ENCODE measurements around the gene TUBGCP5. TPM values are rescaled to one million over a fixed set of nuclear protein-coding genes. Genes with fewer than 3 reads are reported as not detected.

Gene TUBGCP5
- polyA plus RNA-seq, 1 experiment: 10.9 TPM

DNA sequence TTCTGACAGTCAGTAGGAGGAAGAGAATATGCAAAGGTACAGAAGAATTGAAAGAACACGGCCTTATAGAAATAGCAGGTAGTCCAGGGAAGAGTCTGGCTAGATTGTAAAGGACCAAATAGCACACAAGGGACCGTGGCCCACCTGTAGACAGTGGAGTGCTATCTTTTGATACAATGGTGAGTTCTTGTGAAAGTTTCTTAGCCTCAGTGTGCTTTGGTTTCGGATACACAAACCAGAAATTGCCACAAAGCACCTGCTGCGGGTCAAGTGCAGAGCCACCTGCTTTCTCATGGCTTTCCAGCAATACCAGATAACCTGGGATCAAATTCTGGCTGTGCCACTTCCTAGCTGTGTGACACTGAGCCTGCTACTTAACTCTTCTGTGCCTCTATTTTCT, 36.6 kb upstream of the TUBGCP5 start:
- POLR2A ChIA-PET: no interaction called here
- CTCF ChIA-PET: no interaction called here

DNA sequence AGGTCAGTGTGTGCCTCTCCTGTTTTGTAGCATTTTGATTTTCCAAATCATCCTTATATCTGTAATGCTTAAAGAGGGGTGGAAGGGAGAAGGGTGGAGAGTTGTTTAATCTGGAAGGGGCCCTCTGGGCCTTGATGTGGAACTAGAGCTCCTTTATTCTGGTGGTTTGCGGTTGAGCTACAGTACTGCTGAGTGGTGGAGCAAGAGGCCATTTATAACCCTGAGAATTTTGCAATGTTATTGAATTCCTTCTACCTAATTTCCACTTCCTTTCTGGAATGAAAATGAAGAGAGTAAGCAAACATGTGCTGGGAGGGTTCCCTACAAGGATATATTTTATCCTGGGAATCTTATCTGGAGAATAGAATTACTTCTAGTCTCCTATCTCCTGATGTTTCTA, 35.3 kb upstream of the TUBGCP5 start:
- Histone ChIP-seq H3K27me3 (ENCODE audit: control insufficient read depth, insufficient read depth, low read length) (peaks cover 1% of the 10 kb centered on the region; the same call in 1 of the 2 replicates), H3K4me3 (ENCODE audit: low read depth, low read length) (no peak overlapping the region), H3K36me3 (ENCODE audit: control insufficient read depth, insufficient read depth, low read length) (no peaks in the 10 kb centered on the region)
- POLR2A ChIA-PET: no interaction called here
- no peak for TF ChIP-seq CTCF (IDR thresholded peaks at IDR 0.05; ENCODE audit: insufficient read depth, low read depth, low read length)
- no peak for DNase-seq (ENCODE audit: low read depth)
- CTCF ChIA-PET: no interaction called here

More for the DNA sequence above, 36.6 kb upstream of the TUBGCP5 start:
- H3K27me3 ChIP-seq (ENCODE audit: control insufficient read depth, insufficient read depth, low read length): peaks cover 1% of the 10 kb centered on the region; the same call in 1 of the 2 replicates
- no peaks in the 10 kb centered on the region for H3K36me3 ChIP-seq (ENCODE audit: control insufficient read depth, insufficient read depth, low read length)
- no peak overlapping the region for H3K4me3 ChIP-seq (ENCODE audit: low read depth, low read length)
- DNase-seq (ENCODE audit: low read depth): no peak
- no peak for TF ChIP-seq CTCF (IDR thresholded peaks at IDR 0.05; ENCODE audit: insufficient read depth, low read depth, low read length)

- ChIA-PET POLR2A (no interaction called here), CTCF (interaction anchor here (0.8 kb wide), 1 partner anchor 17 kb away, joined by 3 read pairs; no protein-coding TSS in a partner anchor)
- no peaks in the 10 kb centered on the region for H3K36me3 ChIP-seq (ENCODE audit: control insufficient read depth, insufficient read depth, low read length)
- no peak for DNase-seq (ENCODE audit: low read depth)
- H3K4me3 ChIP-seq (ENCODE audit: low read depth, low read length): no peak overlapping the region
- H3K27me3 ChIP-seq (ENCODE audit: control insufficient read depth, insufficient read depth, low read length): peaks cover 1% of the 10 kb centered on the region; the same call in 1 of the 2 replicates
- no peak for TF ChIP-seq CTCF (IDR thresholded peaks at IDR 0.05; ENCODE audit: insufficient read depth, low read depth, low read length)
Observed at GRCh38 chr15:23073890-23074646, 34.7 kb upstream of the TUBGCP5 start.

DNA sequence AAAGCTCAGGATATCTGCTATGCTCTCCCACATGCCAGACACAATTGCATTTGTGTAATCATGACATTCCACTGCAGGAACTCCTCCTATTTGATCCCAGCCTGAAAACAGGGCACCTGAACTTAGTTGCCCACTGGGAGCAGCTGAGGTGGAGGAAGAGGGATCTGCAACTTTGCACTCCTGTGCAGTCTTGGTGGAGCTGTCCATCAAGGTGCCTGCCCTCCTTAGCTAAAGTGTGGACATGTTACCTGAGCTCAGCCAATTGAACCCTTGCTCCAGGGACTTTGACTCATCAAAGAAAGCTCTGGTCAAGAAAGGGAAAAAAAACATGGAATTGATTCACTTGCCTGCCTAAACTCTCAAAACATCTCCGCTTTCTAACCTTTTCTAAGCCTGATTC, 33.3 kb upstream of the TUBGCP5 start:
- POLR2A ChIA-PET: no interaction called here
- DNase-seq (ENCODE audit: low read depth): no peak
- peaks cover 1% of the 10 kb centered on the region; the same call in 1 of the 2 replicates for H3K27me3 ChIP-seq (ENCODE audit: control insufficient read depth, insufficient read depth, low read length)
- H3K4me3 ChIP-seq (ENCODE audit: low read depth, low read length): no peak overlapping the region
- no peaks in the 10 kb centered on the region for H3K36me3 ChIP-seq (ENCODE audit: control insufficient read depth, insufficient read depth, low read length)
- CTCF ChIA-PET: no interaction called here
- TF ChIP-seq CTCF (IDR thresholded peaks at IDR 0.05; ENCODE audit: insufficient read depth, low read depth, low read length): no peak

- Histone ChIP-seq H3K4me3 (ENCODE audit: low read depth, low read length) (no peak overlapping the region), H3K27me3 (ENCODE audit: control insufficient read depth, insufficient read depth, low read length) (no peaks in the 10 kb centered on the region), H3K36me3 (ENCODE audit: control insufficient read depth, insufficient read depth, low read length) (no peaks in the 10 kb centered on the region)
- POLR2A ChIA-PET: no interaction called here
- no peak for TF ChIP-seq CTCF (IDR thresholded peaks at IDR 0.05; ENCODE audit: insufficient read depth, low read depth, low read length)
- no peak for DNase-seq (ENCODE audit: low read depth)
- CTCF ChIA-PET: no interaction called here
Observed at GRCh38 chr15:23069496-23070166, 30.3 kb upstream of the TUBGCP5 start.

Measured in BJ (cell line).